Measurements from ENCODE around the gene HNRNPLL. TPM values are rescaled to one million over a fixed set of nuclear protein-coding genes. Genes with fewer than 3 reads are reported as not detected.
A peak's percentile ranks its signal among the peaks of the same experiment; 100 is the strongest.

HNRNPLL gene
- total RNA-seq, 1 donor from 2014 or later, result 79.8 TPM

GRCh38 chr2:38535744-38536506 is 66.8 kb downstream of the HNRNPLL start:
- H3K36me3 Mint-ChIP-seq (ENCODE audit: unreplicated experiment), result no peaks in the 10 kb centered on the region
- TF ChIP-seq CTCF (IDR thresholded peaks at IDR 0.05; ENCODE audit: partially characterized antibody, unreplicated experiment), result peak; percentile 97
- H3K27me3 Mint-ChIP-seq (ENCODE audit: unreplicated experiment), result peaks cover 11% of the 10 kb centered on the region
- H3K9me3 Mint-ChIP-seq (ENCODE audit: unreplicated experiment), result peaks cover 2% of the 10 kb centered on the region
- no peak overlapping the region for H3K27ac Mint-ChIP-seq (ENCODE audit: unreplicated experiment)
- peaks cover 23% of the 10 kb centered on the region for H3K4me1 Mint-ChIP-seq (ENCODE audit: low read depth, unreplicated experiment)
- DNase-seq, result peak; percentile 90
- peak overlapping the region; percentile 52 for H3K4me3 Mint-ChIP-seq (ENCODE audit: unreplicated experiment)

- Mint-ChIP-seq H3K4me1 (ENCODE audit: low read depth, unreplicated experiment) (peaks cover 23% of the 10 kb centered on the region), H3K27me3 (ENCODE audit: unreplicated experiment) (peaks cover 11% of the 10 kb centered on the region), H3K27ac (ENCODE audit: unreplicated experiment) (no peak overlapping the region), H3K9me3 (ENCODE audit: unreplicated experiment) (peaks cover 2% of the 10 kb centered on the region), H3K4me3 (ENCODE audit: unreplicated experiment) (peak overlapping the region; percentile 52), H3K36me3 (ENCODE audit: unreplicated experiment) (no peaks in the 10 kb centered on the region)
- no peak for TF ChIP-seq CTCF (IDR thresholded peaks at IDR 0.05; ENCODE audit: partially characterized antibody, unreplicated experiment)
- no peak for DNase-seq
Measured at GRCh38 chr2:38535404-38535743, 67.4 kb downstream of the HNRNPLL start.

- no peaks in the 10 kb centered on the region for H3K36me3 Mint-ChIP-seq (ENCODE audit: unreplicated experiment)
- H3K9me3 Mint-ChIP-seq (ENCODE audit: unreplicated experiment), result peaks cover 2% of the 10 kb centered on the region
- H3K4me1 Mint-ChIP-seq (ENCODE audit: low read depth, unreplicated experiment), result peaks cover 23% of the 10 kb centered on the region
- H3K4me3 Mint-ChIP-seq (ENCODE audit: unreplicated experiment), result no peak overlapping the region
- H3K27ac Mint-ChIP-seq (ENCODE audit: unreplicated experiment), result no peak overlapping the region
- peaks cover 11% of the 10 kb centered on the region for H3K27me3 Mint-ChIP-seq (ENCODE audit: unreplicated experiment)
- no peak for DNase-seq
- TF ChIP-seq CTCF (IDR thresholded peaks at IDR 0.05; ENCODE audit: partially characterized antibody, unreplicated experiment), result no peak
Measured at GRCh38 chr2:38534746-38535403, 67.9 kb downstream of the HNRNPLL start.

- DNase-seq, result peak; percentile 45
- peaks cover 23% of the 10 kb centered on the region for H3K4me1 Mint-ChIP-seq (ENCODE audit: low read depth, unreplicated experiment)
- H3K27ac Mint-ChIP-seq (ENCODE audit: unreplicated experiment), result no peak overlapping the region
- H3K9me3 Mint-ChIP-seq (ENCODE audit: unreplicated experiment), result peaks cover 2% of the 10 kb centered on the region
- H3K4me3 Mint-ChIP-seq (ENCODE audit: unreplicated experiment), result peak overlapping the region; percentile 64
- TF ChIP-seq CTCF (IDR thresholded peaks at IDR 0.05; ENCODE audit: partially characterized antibody, unreplicated experiment), result no peak
- no peaks in the 10 kb centered on the region for H3K36me3 Mint-ChIP-seq (ENCODE audit: unreplicated experiment)
- peaks cover 11% of the 10 kb centered on the region for H3K27me3 Mint-ChIP-seq (ENCODE audit: unreplicated experiment)
Measured at GRCh38 chr2:38533757-38534545, 68.8 kb downstream of the HNRNPLL start.
